RWPE2 (cell line): ENCODE results near the gene EIF2B5.

ENCODE experiments used
- ATAC-seq: fragments of 200-7000 bp; cut with Tn5 transposase; 3 replicates; pipeline ENCODE4 v1.9.1; 2021; ENCODE audit warnings: low read depth
- DNase-seq: peaks from one replicate; pipeline ENCODE4 v3.0.0-alpha.2; 2020; ENCODE audit warnings: low spot score
- H3K27ac ChIP-seq: fragments of 450-650 bp; 2 replicates; pipeline ENCODE4 v1.5.1; 2017; ENCODE audit warnings: mild to moderate bottlenecking; ENCODE audit not compliant: poor library complexity, severe bottlenecking
- H3K27me3 ChIP-seq: fragments of 250-450 bp; sonication (Bioruptor Pico); 2 replicates; pipeline ENCODE4 v1.5.1; 2021; ENCODE audit warnings: mild to moderate bottlenecking, moderate library complexity; ENCODE audit not compliant: insufficient read depth, poor library complexity, severe bottlenecking
- H3K36me3 ChIP-seq: fragments of 250-450 bp; sonication (Bioruptor Pico); 2 replicates; pipeline ENCODE4 v1.5.1; 2020; ENCODE audit warnings: low read depth, mild to moderate bottlenecking, moderate library complexity
- H3K4me1 ChIP-seq: fragments of 250-450 bp; sonication (Bioruptor Pico); 2 replicates; pipeline ENCODE4 v1.5.1; 2021; ENCODE audit warnings: mild to moderate bottlenecking, moderate library complexity; ENCODE audit not compliant: insufficient read depth, poor library complexity, severe bottlenecking
- H3K4me3 ChIP-seq: fragments of 250-450 bp; sonication (Bioruptor Pico); 2 replicates; pipeline ENCODE4 v1.5.1; 2021; ENCODE audit warnings: mild to moderate bottlenecking, moderate library complexity; ENCODE audit not compliant: severe bottlenecking
- H3K9me3 ChIP-seq: fragments of 250-450 bp; sonication (Bioruptor Pico); 2 replicates; pipeline ENCODE4 v1.5.1; 2021; ENCODE audit warnings: mild to moderate bottlenecking, moderate library complexity; ENCODE audit not compliant: severe bottlenecking
- CTCF ChIP-seq: fragments of 450-650 bp; IDR thresholded peaks from one replicate; pipeline ENCODE4 v1.5.1; 2017; ENCODE audit warnings: mild to moderate bottlenecking, moderate library complexity; ENCODE audit not compliant: poor library complexity, severe bottlenecking

The EIF2B5 gene

GRCh38 chr3:184166671-184167070, 31.5 kb downstream of the EIF2B5 start:
- H3K36me3 ChIP-seq = peaks cover 69% of the 10 kb centered on the region
- DNase-seq = no peak
- no peak for TF ChIP-seq CTCF
- no peaks in the 10 kb centered on the region for H3K27me3 ChIP-seq
- no peak for ATAC-seq
- H3K4me1 ChIP-seq = no peaks in the 10 kb centered on the region
- H3K9me3 ChIP-seq = no peaks in the 10 kb centered on the region
- no peak overlapping the region for H3K4me3 ChIP-seq
- no peak overlapping the region for H3K27ac ChIP-seq

GRCh38 chr3:184167786-184168185, 32.6 kb downstream of the EIF2B5 start:
- Histone ChIP-seq H3K27ac (peak overlapping the region; percentile 7), H3K9me3 (no peaks in the 10 kb centered on the region), H3K4me1 (no peaks in the 10 kb centered on the region), H3K36me3 (peaks cover 65% of the 10 kb centered on the region), H3K4me3 (no peak overlapping the region), H3K27me3 (no peaks in the 10 kb centered on the region)
- no peak for DNase-seq
- ATAC-seq = no peak
- TF ChIP-seq CTCF = no peak

- ATAC-seq = peak; percentile 67
- Histone ChIP-seq H3K4me3 (no peak overlapping the region), H3K27me3 (no peaks in the 10 kb centered on the region), H3K36me3 (peaks cover 57% of the 10 kb centered on the region), H3K27ac (peak overlapping the region; percentile 7), H3K9me3 (no peaks in the 10 kb centered on the region), H3K4me1 (no peaks in the 10 kb centered on the region)
- DNase-seq = no peak
- TF ChIP-seq CTCF = no peak
These were observed 33.4 kb downstream of the EIF2B5 start for GRCh38 chr3:184168363-184169120.

- ATAC-seq (no peak), DNase-seq (no peak)
- Histone ChIP-seq H3K36me3 (peaks cover 43% of the 10 kb centered on the region), H3K9me3 (no peaks in the 10 kb centered on the region), H3K27me3 (no peaks in the 10 kb centered on the region), H3K4me3 (no peak overlapping the region), H3K4me1 (no peaks in the 10 kb centered on the region), H3K27ac (no peak overlapping the region)
- no peak for TF ChIP-seq CTCF
These were observed 35.0 kb downstream of the EIF2B5 start for GRCh38 chr3:184169896-184170875.
